Measurements from ENCODE around the gene ANKS3.

- no peak for TF ChIP-seq CTCF (IDR thresholded peaks at IDR 0.05; ENCODE audit: control extremely low read depth in 1 of 3, insufficient read depth in 1 of 3, low read depth in 1 of 3, low read length in 3 of 3)
- no peak for TF ChIP-seq TAF1 (IDR thresholded peaks at IDR 0.05; ENCODE audit: low read depth, low read length)
- TF ChIP-seq USF2 (IDR thresholded peaks at IDR 0.05; ENCODE audit: low read length): no peak
- no peak for TF ChIP-seq POLR2A (IDR thresholded peaks at IDR 0.05; ENCODE audit: control extremely low read depth in 1 of 2, low read depth in 2 of 2, low read length in 2 of 2)
- no peak for TF ChIP-seq MAFK (IDR thresholded peaks at IDR 0.05; ENCODE audit: low read depth, low read length)
- no peak for TF ChIP-seq CEBPB (IDR thresholded peaks at IDR 0.05; ENCODE audit: low read depth, low read length)
- TF ChIP-seq BRCA1 (IDR thresholded peaks at IDR 0.05; ENCODE audit: low read depth, low read length): no peak
- no peak for TF ChIP-seq RXRA (IDR thresholded peaks at IDR 0.05; ENCODE audit: insufficient read depth, low read depth, low read length)
- TF ChIP-seq EZH2 (IDR thresholded peaks at IDR 0.05; ENCODE audit: low read depth, low read length, severe bottlenecking): no peak
Observed at GRCh38 chr16:4704913-4705312, 29.2 kb downstream of the ANKS3 start.

All from H1 (cell line).